Retina (tissue), 1 donor: ENCODE results near the gene KIF12.

Experiments used
- DNase-seq: peaks from one replicate; pipeline ENCODE4 v3.0.0-alpha.2; 2016

KIF12 gene

DNA sequence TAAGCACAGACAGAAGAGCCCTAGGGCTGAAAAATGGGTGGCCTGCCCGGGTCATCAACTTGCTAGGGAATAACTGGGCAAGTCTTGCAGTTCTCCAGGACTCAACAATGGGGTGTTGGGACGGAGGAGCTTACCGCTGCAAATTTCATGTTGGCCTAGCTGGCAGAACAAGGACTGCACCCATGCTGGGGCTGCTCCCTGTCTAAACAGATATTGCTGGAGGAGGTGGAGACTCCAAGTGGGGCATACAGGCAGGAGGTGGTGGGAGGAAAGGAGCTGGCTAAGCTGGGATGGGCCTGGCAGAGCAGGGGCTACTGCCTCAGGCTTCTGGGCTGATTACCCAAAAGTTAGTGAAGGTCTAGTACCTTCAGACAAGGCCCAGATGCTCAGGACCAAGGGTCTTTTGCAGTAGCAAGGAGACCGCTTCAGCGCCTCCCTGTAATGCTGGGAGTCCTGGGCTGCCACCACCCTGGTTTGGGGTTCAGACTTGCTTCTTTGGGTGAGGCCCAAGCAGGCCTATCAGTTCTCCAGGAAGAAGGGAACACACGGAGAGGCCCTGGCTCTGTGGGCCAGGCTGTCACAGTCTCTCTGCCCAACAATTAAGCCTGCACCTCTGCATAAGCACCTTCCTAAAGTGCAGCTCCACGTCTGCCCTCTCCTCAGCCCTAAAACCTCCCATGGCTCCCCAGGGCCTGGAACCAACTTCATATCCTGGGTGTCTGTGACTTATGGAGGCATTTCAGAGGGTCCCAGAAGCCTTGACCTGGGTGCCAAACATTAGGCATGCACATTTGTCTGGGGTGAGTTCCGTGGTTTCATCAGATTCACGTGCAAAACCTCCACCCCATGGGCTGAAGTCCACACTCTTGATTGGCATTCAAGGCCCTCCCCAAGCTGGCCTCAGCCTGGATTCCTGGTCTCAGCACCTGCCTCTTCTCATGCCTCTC lies 24.2 kb upstream of the KIF12 start:
- no peak for DNase-seq

DNA sequence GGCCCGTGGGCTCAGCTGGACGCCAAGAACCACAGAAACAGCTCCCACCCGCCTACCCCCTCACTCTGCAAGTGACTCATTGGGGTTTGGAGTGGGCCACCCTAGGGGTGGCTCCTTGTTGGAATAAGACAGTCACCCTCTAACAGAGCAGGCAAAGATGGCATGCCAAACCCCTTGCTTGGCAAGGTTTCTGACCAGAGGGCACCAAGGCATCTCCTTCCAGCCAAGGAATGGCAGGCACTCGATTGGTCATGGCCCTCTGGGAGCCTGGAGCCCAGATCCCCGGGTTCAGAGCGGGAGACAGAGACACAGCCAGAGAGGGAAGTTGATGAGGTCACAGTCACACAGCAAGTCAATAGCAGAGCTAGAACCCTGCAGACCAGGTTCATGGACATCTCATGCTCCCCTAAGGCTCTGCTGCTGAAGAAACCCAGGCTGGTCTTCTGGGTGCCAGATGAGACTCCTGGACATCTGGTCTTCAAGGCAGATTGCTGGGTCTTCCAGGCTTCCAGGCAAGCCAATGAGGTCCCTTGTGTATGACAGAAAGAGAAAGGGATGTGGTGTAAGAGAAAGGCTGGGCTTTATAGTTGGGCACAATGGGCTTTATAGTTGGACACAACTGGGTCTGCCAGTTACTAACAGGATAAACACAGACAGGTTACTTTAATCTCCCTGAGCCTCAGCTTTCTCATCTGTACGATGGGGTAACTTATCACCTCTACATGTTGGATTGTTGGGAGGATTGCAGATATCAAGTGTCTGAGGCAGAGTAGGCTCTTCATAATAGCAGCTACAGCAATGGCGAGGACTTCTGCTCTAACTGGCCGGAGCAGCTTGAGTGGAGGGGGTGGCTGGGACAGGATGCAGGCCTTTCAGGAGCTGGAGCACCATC lies 23.3 kb upstream of the KIF12 start:
- DNase-seq, result no peak

DNA sequence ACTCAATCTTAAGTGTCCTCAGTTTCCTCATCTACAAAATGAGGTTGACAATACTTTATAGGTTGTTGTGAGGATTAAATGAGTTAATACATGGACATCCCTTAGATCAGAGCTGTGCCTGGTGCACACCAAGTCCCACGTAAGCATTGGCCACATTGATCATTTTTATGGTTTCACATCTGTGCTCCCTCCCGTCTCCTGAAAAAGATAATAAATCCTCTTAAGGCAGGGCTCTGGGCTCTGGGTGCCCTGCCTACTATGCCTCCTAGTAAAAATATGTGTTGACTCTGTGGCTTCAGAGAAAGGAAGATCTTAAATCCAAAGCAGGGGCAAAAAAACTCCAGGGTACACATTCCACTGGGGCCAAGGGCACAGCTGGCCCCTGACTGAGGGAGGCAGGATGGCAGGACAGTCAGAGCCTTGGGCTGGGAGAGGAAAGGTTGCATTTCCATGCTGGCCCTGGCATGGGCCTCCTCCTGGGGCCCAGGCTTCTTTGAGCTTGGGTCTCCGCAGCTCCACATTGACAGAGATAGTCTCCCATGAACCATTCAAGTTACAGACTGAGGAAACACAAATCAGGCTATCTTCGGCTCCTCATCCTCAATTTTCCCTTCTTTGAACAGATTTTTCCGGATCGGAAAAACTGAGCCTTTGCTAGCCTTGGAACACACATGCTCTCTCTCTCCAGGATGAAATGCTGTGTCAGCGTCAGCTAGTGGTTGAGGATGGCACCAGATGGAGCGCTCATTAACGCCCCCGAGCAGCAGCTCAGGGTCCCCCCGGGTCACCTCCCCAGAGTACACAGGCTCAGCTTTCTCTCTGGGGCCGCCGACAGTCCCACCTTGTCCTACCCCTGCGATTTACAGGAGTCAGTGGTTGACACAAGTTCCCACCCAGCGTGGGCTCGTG lies 22.4 kb upstream of the KIF12 start:
- no peak for DNase-seq

DNA sequence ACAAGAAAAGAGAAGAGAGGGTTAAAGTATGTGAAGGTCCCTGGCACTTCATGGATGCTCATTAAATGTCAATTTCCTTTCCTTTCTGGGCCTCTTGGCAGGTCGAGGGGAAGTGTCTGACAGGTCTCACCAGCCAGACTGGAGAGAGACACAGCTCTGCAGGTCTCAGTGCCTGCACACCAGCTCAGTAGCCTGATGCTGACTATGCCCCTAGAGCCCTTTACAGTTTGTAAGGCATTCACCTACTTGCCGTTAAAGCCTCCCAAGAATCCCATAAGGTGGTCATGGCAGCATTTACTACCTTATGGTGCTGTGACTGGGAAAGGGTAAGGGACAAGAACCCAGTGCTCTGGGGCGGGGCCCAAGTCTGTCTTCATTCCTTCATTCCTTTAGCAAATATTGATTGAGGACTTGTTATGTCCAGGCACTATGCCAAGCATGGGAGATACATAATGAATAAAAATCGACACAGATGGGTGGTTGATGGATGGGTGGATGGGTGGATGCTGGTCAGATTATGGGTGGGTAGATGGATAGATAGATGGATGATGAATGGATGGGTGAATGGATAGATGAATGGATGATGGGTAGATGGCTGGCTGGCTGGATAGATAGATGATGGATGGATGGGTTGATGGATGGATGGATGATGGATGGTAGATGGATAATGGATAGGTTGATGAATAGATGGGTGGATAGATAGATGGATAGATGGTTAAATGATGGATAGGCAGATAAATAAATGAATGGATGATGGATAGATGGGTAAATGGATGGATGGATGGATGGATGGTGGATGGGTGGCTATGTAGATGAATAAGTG lies 21.3 kb upstream of the KIF12 start:
- DNase-seq, result no peak

DNA sequence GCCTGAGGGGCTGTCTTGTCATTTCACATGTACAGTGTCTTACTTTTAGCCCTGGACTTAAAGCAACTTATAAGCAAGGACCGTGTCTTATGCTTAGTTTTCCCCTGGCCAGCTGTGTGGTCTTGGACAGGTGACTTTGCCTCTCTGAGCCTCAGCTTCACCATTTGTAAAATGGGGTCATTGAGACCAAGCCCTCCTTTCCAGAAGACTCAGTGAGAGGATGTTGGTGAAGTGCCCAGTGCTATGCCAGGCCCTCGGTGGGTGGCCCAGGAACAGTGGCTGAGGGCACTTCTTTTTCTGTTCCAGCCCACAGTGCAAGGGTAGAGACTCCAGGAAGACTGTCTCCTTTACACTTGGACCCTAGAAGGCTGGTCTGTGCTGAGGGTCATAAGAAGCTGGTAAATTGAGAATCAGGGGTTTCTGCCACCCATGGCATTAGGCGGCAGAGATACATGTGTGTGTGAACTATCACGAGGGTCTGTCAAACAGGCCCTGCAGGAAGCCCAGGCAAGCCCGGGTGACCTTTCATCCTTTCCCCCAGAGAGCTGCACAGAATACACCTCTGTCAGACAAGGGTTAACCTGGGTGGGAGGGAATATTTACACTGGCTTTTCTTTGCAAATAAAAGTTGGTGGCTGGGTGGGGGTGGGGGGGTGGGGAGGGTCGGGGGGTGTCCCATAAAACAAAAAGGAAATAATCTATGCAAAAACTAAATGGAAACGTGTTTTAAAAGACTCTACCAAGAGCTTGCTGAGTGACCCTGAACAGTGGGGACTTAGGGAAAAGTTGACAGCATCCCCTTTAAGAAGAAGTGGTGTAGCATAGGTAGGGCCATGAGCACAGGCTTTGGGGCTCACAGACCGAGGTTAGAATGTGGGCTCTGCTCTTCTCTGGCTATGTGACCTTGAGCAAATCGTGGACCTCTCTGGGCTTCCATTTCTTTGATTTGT lies 20.4 kb upstream of the KIF12 start:
- no peak for DNase-seq

DNA sequence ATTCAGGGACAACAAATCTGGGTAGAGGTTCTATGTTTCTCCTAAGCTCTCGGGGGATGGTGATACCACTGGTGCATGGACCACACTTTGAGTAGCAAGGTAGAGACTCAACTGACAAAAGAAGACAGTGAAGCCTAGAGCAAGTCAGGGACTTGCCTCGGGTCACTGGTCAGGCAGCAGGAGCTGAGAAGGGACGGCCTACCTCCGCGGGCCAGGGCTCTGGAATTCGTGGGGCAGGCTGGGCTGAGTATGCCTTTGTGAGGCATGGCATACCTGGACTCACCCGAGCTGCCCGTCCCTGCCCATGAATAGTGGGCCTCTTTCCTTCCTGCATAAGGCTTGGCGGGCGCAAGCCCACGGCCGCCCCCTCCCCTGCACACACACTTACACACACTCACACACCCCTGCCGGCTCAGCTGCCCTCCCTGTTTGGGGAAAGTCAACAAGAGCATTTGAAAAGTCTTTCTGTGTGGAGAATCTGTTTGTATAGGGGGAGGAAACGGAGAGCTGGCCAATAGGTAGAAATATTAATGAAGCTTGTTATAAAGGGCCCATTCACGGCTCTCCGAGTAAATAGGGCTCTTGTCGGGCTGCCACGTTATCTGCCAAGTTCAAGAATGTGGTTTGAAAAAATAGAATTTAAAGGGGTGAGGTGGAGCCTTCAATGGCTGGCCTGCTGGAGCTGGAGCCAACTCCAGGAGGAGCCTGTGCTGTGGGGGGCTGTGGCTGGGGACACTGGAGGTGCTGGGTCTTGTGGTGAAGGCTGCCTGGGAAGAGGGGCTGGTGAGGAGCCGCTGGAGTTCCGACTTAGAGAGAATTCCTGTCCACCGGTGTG lies 19.1 kb upstream of the KIF12 start:
- no peak for DNase-seq

DNA sequence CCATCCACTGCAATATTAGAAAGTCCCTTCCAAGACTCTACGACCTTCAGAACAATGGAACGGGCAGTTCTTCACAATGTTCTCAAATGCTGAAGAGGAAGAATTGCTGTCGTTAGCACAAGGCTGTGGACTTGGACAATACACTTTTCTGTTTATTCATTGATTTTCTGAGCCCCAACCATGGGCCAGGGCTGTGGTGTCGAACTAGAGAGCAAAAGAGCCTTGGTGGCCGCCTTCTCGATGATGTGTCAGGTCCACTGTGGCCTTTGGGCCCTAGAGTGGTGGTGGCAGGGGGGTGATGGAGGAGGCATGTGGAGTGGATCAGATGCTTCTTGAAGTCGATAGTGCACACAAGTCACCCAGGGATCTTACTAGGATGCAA lies 18.5 kb upstream of the KIF12 start:
- DNase-seq, result no peak

DNA sequence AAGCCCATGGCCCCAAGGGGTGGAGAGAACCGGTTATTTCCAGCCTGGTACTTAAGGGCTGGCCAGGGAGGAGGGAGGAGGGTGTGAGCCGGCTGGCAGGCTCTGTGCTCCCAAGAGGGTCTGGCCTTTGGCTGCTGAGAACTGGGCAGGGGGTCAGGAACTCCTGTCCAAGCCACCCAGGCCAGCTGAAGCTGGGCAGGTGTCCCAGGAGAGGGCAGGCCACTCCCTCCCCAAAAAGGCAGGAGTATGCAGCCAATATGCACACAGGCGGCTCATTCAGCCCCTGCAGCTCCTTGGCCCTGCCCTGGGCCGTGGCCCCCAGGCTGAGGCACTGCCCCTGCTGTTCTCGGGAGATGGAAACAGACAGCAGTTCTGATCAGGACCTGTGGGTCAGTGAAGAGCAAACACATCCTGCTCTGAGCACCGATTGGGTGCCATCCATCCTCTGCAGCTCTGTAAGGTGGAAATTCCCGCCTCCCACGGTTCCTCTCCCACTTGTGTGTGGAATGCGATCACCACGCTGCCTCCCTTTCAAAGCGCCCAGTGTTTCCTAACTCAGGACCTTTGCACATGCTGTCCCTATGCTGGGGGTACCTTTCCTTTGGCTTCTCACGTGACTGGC lies 17.1 kb upstream of the KIF12 start:
- no peak for DNase-seq

DNA sequence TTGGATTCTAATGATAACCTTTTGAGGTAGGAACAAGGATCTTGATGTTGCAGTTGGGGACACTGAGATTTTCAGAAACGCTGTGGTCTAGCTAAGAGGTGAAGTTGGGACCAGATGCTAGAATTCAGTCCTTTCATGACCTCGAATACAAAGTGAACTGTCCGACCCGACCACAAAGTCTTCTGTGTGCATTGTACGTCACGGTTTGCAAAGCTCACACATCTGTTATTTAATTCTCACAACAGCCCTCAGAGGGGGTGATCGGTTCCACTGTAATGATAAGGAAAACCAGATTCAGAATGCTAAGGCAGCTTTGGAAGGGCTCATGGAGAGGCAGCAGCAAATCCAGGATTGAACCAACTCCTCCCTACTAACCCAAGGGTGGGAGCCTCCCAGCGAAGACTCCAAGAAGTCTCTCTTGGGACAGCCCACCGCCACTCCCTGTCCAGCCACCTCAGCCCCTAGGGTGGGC lies 16.6 kb upstream of the KIF12 start:
- DNase-seq, result no peak

DNA sequence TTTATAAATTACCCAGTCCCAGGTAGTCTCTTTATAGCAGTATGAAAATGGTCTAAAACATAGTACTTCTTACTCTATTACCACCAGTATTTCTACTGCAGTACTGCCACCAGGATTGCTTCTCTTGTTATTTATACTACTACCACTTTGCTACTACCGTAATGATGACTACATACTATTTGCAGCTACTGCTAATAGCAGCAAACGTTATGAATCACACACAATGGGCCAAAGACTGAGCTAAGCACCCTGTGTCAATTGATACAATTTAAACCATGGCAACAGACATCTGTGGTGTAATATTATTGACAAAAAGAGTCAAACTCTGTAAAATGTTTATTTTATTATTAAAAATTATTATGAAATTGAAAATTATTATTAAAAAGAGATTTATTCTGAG lies 15.3 kb upstream of the KIF12 start:
- no peak for DNase-seq

DNA sequence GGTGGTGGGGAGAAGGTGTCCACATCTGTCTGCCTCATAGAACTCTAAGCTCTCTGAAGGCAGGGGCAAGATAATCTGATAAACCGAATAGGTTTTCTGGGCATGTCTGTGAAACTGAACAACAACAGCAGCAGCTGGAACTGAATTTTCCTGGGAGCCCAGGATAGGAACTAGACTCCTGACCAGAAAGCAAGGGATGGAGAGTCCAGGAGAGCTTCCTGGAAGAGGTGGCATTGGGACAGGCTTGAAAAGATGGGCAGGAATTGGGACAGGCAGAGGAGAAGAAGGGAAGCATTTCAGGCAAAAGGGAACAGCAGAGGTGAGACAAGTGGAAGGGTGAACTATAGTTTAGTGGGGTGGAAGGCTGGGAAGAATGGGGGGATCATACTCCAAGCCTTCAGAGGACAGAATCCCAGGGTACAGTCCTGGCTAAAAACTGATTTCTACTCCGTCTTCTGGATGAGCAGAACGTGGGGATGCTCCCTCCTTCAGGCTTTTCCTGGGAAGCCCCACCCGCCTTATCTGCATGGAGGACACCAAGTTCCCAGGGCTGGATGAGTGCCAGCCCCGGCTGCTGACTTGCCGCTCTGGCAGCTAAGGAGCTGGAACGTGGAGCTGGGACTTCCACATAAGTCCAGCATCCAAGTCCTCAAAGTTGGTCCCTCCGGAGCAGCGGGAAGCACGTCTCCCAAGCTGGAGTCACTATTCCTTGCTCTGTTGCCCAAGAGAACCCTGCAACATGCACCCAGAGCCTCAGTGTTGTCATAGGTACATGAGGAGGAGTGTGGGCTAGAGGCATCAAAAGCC lies 13.9 kb upstream of the KIF12 start:
- no peak for DNase-seq

DNA sequence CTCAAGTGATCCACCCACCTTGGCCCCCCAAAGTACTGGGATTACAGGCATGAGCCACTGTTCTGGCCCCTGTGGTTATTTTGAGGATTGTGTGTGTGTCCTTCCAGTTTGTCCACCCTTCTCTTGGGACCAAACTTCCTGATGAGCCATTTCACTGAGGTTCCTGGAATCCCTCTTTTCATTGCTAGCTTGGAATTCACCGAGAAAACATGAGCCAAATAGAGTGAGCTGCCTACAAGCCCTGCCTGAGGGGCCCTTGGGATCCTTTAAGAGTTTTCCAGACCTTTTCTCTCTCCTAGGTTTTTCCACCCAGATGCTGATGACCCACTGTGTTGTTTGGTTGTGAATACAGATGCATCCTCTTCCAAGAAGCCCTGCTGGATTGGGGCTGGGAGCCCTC lies 13.2 kb upstream of the KIF12 start:
- no peak for DNase-seq

DNA sequence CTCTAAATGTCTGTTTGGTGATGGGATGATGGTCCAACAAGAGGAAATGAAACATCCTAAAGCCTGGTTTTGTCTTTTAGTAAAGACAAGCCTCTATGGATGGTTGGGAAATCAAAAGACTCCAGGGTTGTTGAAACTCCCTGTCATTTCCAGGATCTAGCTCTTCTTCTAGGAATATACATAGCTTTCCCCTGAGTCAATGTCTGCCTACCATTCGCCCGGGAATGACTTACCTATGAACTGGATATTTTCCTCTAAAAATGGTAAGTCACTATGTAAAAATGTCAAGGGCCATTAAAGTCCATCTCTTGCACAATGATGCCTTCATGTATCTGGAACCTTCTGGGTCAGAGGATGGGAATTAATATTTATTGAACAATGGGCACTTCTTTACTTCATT lies 11.1 kb upstream of the KIF12 start:
- no peak for DNase-seq

DNA sequence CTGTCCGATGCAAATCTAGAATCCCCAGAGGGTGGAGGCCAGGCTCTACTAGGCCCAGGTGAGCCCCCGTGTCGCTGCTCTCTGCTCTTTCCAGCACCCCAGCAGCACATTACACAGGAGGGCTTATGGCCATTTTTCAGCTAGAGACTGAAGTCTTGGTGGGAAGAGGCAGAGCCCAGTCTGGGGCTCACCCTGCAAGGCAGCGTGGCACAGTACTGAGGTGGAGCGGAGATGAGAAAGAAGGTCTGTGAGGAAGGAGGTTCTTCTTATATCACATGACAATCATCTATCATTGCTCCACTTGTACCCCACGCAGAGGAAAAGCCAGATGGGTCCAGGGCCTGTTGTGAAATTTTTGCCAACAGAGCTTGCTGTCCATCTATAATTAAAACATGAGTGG lies 10.0 kb upstream of the KIF12 start:
- no peak for DNase-seq

DNA sequence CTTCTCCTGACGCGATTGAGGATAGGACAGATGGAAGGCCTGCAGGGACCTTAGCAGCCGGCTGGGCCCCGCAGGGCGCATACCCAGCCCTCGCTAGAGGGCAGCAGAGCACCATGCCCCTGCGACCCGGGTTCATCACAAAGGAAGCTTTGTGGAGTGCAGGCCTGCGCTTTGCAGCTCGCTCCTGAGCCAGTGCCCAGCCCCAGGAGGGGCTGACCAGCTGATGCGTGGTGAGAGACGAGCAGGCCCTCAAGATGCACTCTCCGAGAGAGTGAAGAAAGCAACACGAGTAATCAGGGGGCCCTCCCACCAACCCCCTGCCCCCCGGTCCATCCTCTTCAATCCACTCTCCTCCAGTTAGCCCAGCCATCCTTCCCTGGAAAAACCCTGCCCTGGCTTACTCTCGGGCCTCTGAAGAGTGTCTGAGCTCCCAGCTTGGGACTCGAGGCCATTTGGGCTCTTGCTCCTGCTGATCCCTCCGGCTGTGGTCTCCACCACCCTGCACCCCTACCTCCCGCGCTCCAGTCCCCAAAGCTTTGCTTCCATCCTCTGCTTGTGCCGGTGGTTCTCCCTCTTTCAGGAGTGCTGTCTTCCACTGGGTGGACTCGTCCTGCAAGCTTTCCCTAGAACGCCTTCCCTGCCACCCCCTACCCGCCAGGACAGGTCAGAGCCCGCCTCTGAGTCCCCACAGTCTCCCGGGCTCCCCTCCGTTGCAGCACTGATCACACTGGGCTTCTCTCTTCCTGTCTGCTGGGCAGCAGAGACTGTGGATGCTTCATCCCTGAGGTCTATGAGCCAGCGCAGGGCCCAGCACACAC lies 9.1 kb upstream of the KIF12 start:
- DNase-seq, result peak; percentile 83

DNA sequence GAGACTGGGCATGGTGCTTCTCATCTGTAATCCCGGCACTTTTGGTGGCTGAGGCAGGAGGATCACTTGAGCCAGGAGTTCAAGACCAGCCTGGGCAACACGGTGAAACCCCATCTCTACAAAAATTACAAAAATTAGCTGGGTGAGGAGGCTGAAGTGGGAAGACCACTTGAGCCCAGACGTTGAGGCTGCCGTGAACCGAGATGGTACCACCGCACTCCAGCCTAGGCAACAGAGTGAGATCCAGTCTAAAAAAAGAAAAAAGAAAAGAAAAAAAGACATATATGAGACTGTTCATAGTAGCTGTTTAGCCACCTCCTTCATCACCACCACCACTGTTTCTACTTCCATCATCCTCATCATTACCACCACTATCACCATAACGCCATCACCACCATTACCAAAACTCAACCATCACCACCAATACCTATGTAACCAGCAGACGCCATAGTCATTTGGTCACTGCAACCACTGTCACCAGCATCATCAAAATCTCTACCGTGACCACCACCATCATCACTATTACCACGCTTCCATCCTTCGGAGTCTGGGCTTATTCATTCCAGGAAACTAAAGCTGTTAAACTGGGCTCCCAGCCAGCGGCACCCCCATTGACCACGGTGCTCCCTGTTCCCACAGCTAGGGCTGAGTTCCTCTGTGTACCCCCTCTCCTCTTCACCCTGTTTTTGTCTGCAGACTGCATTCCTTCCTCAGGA lies 8.4 kb upstream of the KIF12 start:
- no peak for DNase-seq

DNA sequence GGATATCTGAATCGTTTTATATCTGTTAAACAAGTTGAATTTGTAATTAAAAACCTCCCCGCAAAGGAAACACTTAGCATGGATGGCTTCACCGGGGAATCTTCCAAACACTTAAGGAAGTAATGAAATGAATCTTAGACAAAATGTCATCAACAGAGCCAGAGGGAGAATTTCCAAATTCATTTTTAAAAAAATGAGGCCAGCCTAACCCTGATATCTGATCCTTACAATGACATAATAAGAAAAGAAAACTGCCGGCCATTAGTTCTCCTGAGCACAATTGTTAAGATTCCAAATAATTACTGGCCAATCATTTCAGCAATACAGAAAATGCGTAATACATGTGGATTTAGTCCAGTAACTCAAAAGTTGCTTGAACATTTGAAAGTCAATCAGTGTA lies 6.1 kb upstream of the KIF12 start:
- no peak for DNase-seq
